COLO668 (cell line): ENCODE results near the gene PPP2R5A.
"Not testable (repeated sequence)": the region's sequence is repeated elsewhere in the genome, so short reads cannot be mapped to it uniquely, and the experiment has no call there.

ENCODE experiments used
- DNase-seq: peaks from one replicate; lab custom pipeline; 2025; ENCODE audit not compliant: unreplicated experiment; lab: John Stamatoyannopoulos, UW

PPP2R5A gene

GRCh38 chr1:212351588-212352362 is 66.6 kb downstream of the PPP2R5A start:
- no peak for DNase-seq

GRCh38 chr1:212353181-212353580 is 68.0 kb downstream of the PPP2R5A start:
- no peak for DNase-seq

DNA sequence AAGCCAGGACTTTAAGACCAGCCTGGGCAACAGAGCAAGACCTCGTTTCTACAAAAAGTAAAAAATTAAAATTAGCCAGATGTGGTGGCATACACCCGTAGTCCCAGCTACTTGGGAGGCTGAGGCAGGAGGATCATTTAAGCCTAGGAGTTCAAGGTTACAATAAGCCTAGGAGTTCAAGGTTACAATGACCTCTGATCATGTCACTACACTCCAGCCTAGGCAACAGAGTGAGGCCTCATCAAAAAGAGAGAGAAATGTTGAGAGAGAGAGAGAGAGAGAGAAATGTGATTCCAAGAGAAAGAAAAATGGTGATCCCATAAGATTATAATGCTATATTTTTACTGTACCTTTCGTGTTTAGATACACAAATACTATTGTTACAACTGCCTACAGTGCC is 69.3 kb downstream of the PPP2R5A start:
- no peak for DNase-seq

- no peak for DNase-seq
These were observed 70.2 kb downstream of the PPP2R5A start for GRCh38 chr1:212355230-212355969.

- DNase-seq = no peak
These were observed 74.7 kb downstream of the PPP2R5A start for GRCh38 chr1:212359794-212360479.

DNA sequence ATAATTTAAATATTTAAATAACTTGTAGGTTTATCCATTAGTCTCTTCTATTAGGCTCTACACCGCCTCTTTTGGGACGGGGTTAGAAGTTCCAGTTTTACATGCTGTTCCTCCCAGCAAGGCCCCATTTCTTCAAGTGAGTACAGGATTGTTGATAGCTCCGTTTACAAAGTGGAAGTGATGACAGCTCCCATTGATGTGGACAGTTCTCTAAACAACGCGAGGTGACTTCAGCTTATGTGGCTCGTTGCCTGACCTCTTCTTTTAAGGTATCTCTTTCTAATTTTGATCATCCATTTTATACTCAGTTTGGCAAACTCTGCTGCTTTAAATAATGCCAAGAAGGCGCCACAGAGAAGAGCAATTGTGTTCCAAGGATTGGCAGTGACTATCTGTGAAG is 79.8 kb downstream of the PPP2R5A start:
- DNase-seq = no peak

DNA sequence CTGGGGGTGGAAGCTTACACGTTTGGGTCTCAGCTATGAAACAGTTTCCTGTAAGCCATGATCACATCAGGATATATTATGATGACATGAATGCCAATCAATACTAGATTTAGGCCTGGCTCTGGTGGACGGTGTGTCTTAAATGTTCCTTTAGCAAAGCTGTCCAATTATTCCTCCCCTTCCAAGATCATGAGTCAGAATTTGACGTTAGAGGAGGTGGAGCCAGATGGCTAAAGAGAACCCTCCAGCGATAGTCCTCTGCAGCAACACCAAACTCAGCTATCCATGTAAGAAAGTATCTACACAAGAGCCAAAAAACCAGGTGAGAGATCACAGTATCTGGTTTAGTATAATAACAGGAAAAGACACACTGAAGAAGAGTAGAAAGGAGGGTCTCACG is 81.7 kb downstream of the PPP2R5A start:
- no peak for DNase-seq

DNA sequence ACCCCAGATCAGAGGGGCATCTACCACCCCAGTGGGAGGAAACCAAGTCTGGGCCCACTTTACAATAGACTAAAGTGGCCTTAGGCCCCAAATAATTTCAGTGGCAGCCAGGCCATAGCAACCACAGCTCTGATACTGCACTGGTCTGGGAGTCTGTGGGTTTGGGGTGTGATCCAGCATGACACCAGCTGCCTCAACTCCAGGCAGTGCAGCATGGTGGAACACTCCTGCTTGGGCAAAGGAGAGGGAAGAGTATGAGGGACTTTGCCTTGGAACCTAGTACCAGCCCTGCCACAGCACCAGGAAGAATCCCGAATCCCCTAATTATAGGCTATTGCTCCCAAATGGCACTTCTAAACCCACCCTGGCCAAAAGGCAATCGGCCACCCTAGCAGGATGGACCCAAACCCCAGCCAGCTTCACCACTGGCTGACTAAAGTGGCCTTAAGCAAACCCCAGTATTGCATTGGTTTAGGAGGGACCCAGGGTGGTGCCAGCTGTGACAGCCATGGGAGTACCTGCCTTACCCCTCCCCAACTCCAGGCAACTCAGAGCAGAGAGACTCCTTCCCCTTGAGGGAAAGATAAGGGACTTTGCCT is 82.4 kb downstream of the PPP2R5A start:
- DNase-seq = no peak

DNA sequence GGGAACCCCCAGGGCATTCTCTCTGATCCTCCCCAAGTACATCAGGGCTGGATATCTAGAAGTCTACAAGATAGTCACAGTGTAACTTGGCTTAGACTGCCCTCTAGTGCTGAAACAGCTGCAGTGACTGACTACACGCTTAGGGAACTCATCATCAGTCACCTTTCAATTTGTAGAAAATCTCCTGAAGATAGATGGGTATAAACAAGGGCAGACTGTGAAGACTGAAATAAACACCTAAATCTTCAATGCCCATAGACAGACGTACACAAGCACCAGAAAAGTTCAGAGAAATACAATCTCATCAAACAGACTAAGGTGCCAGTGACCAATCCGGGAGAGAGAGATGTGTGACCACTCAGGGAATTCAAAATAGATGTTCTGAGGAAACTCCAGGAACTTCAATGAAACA is 82.9 kb downstream of the PPP2R5A start:
- DNase-seq = peak; percentile 56

- DNase-seq = no peak
These were observed 90.8 kb downstream of the PPP2R5A start for GRCh38 chr1:212375986-212376385.

GRCh38 chr1:212377644-212378043 is 92.4 kb downstream of the PPP2R5A start:
- no peak for DNase-seq

- no peak for DNase-seq
These were observed 94.2 kb downstream of the PPP2R5A start for GRCh38 chr1:212379366-212379765.

GRCh38 chr1:212381397-212382035 is 96.3 kb downstream of the PPP2R5A start:
- DNase-seq = no peak

DNA sequence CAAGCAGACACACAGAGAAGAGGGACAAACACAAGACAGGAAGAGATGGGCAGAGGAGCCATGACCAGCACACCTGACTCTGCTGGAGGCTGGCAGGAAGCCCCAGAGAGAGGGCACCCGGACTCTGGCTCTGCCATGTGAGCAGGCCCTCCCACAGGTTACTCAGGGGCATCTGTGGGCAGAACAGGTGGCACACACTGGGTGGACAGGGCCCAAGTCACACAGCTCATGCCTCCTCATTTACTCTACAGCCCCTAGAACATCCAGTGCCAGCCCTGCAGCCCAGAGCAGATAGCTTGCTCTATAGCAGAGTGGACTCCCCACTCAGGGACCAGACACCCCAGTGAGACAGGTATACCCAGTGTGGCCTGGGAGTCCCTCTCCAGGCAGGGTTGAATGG is 100.8 kb downstream of the PPP2R5A start:
- no peak for DNase-seq

GRCh38 chr1:212388985-212389716 is 103.9 kb downstream of the PPP2R5A start:
- DNase-seq = no peak

DNA sequence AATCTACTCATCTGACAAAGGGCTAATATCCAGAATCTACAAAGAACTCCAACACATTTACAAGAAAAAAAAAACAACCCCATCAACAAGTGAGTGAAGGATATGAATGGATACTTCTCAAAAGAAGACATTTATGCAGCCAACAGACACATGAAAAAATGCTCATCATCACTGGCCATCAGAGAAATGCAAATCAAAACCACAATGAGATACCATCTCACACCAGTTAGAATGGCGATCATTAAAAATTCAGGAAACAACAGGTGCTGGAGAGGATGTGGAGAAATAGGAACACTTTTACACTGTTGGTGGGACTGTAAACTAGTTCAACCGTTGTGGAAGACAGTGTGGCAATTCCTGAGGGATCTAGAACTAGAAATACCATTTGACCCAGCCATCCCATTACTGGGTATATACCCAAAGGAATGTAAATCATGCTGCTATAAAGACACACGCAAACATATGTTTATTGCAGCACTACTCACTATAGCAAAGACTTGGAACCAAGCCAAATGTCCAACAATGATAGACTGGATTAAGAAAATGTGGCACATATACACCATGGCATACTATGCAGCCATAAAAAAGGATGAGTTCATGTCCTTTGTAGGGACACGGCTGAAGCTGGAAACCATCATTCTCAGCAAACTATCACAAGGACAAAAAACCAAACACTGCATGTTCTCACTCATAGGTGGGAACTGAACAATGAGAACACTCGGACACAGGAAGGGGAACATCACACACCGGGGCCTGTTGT is 110.6 kb downstream of the PPP2R5A start:
- not testable (repeated sequence) for DNase-seq

GRCh38 chr1:212396638-212397037 is 111.4 kb downstream of the PPP2R5A start:
- DNase-seq = no peak

- no peak for DNase-seq
These were observed 112.0 kb downstream of the PPP2R5A start for GRCh38 chr1:212397171-212397570.

DNA sequence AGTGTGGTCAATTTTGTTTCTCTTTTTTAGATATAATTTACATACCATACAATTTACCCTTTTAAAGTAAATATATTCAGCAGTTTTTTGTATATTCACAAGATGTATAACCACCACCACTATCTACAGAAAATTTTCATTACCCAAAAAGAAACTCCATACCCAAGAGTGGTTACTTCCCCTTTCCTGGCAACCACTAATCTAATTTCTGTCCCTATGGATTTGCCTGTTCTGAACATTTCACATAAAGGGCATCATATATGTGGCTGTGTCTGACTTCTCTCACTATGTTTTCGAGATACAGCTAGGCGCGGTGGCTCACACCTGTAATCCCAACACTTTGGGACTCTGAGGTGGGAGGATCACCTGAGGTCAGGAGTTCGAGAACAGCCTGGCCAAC is 115.8 kb downstream of the PPP2R5A start:
- no peak for DNase-seq
